ENCODE measurements around the gene FIBP.
A peak's percentile ranks its signal among the peaks of the same experiment; 100 is the strongest.

Gene FIBP

GRCh38 chr11:65885808-65886536, 2.3 kb downstream of the FIBP start:
- Histone ChIP-seq H3K4me3 (ENCODE audit: low read length) (no peak overlapping the region), H3K9ac (ENCODE audit: low read depth, low read length) (no peak overlapping the region), H3K36me3 (ENCODE audit: insufficient read depth, low read length) (peaks cover 47% of the 10 kb centered on the region), H3K9me3 (replicated peaks; ENCODE audit: low read length) (no peaks in the 10 kb centered on the region), H3K4me2 (ENCODE audit: low read length) (no peak overlapping the region), H3K4me1 (ENCODE audit: control insufficient read depth, insufficient read depth, low read length) (peaks cover 44% of the 10 kb centered on the region), H3K27me3 (ENCODE audit: control insufficient read depth, insufficient read depth, low read length) (no peaks in the 10 kb centered on the region)

GRCh38 chr11:65885231-65885630, 3.0 kb downstream of the FIBP start:
- no peaks in the 10 kb centered on the region for H3K27me3 ChIP-seq (ENCODE audit: control insufficient read depth, insufficient read depth, low read length)
- H3K4me3 ChIP-seq (ENCODE audit: low read length): no peak overlapping the region
- H3K4me1 ChIP-seq (ENCODE audit: control insufficient read depth, insufficient read depth, low read length): peaks cover 45% of the 10 kb centered on the region
- no peaks in the 10 kb centered on the region for H3K9me3 ChIP-seq (replicated peaks; ENCODE audit: low read length)
- H3K9ac ChIP-seq (ENCODE audit: low read depth, low read length): no peak overlapping the region
- H3K4me2 ChIP-seq (ENCODE audit: low read length): no peak overlapping the region
- peaks cover 47% of the 10 kb centered on the region for H3K36me3 ChIP-seq (ENCODE audit: insufficient read depth, low read length)

GRCh38 chr11:65884716-65885092, 3.6 kb downstream of the FIBP start:
- peaks cover 39% of the 10 kb centered on the region for H3K4me1 ChIP-seq (ENCODE audit: control insufficient read depth, insufficient read depth, low read length)
- no peaks in the 10 kb centered on the region for H3K9me3 ChIP-seq (replicated peaks; ENCODE audit: low read length)
- peak overlapping the region; percentile 7 for H3K4me2 ChIP-seq (ENCODE audit: low read length)
- H3K36me3 ChIP-seq (ENCODE audit: insufficient read depth, low read length): peaks cover 47% of the 10 kb centered on the region
- H3K4me3 ChIP-seq (ENCODE audit: low read length): no peak overlapping the region
- H3K9ac ChIP-seq (ENCODE audit: low read depth, low read length): no peak overlapping the region
- no peaks in the 10 kb centered on the region for H3K27me3 ChIP-seq (ENCODE audit: control insufficient read depth, insufficient read depth, low read length)

GRCh38 chr11:65883786-65884715, 4.2 kb downstream of the FIBP start:
- Histone ChIP-seq H3K9me3 (replicated peaks; ENCODE audit: low read length) (no peaks in the 10 kb centered on the region), H3K4me2 (ENCODE audit: low read length) (peak overlapping the region; percentile 7), H3K4me1 (ENCODE audit: control insufficient read depth, insufficient read depth, low read length) (peaks cover 33% of the 10 kb centered on the region), H3K4me3 (ENCODE audit: low read length) (no peak overlapping the region), H3K27me3 (ENCODE audit: control insufficient read depth, insufficient read depth, low read length) (no peaks in the 10 kb centered on the region), H3K36me3 (ENCODE audit: insufficient read depth, low read length) (peaks cover 47% of the 10 kb centered on the region), H3K9ac (ENCODE audit: low read depth, low read length) (no peak overlapping the region)

- Histone ChIP-seq H3K4me3 (ENCODE audit: low read length) (no peak overlapping the region), H3K9ac (ENCODE audit: low read depth, low read length) (no peak overlapping the region), H3K4me1 (ENCODE audit: control insufficient read depth, insufficient read depth, low read length) (peaks cover 28% of the 10 kb centered on the region), H3K9me3 (replicated peaks; ENCODE audit: low read length) (no peaks in the 10 kb centered on the region), H3K4me2 (ENCODE audit: low read length) (no peak overlapping the region), H3K27me3 (ENCODE audit: control insufficient read depth, insufficient read depth, low read length) (no peaks in the 10 kb centered on the region), H3K36me3 (ENCODE audit: insufficient read depth, low read length) (peaks cover 47% of the 10 kb centered on the region)
Measured at GRCh38 chr11:65883058-65883761, 5.1 kb downstream of the FIBP start.

GRCh38 chr11:65882120-65883057, 5.9 kb downstream of the FIBP start:
- H3K27me3 ChIP-seq (ENCODE audit: control insufficient read depth, insufficient read depth, low read length): no peaks in the 10 kb centered on the region
- no peak overlapping the region for H3K4me3 ChIP-seq (ENCODE audit: low read length)
- H3K36me3 ChIP-seq (ENCODE audit: insufficient read depth, low read length): peaks cover 47% of the 10 kb centered on the region
- no peak overlapping the region for H3K9ac ChIP-seq (ENCODE audit: low read depth, low read length)
- peaks cover 25% of the 10 kb centered on the region for H3K4me1 ChIP-seq (ENCODE audit: control insufficient read depth, insufficient read depth, low read length)
- no peak overlapping the region for H3K4me2 ChIP-seq (ENCODE audit: low read length)
- no peaks in the 10 kb centered on the region for H3K9me3 ChIP-seq (replicated peaks; ENCODE audit: low read length)

- Histone ChIP-seq H3K27me3 (ENCODE audit: control insufficient read depth, insufficient read depth, low read length) (no peaks in the 10 kb centered on the region), H3K4me3 (ENCODE audit: low read length) (no peak overlapping the region), H3K9me3 (replicated peaks; ENCODE audit: low read length) (no peaks in the 10 kb centered on the region), H3K4me1 (ENCODE audit: control insufficient read depth, insufficient read depth, low read length) (peaks cover 14% of the 10 kb centered on the region), H3K9ac (ENCODE audit: low read depth, low read length) (no peak overlapping the region), H3K36me3 (ENCODE audit: insufficient read depth, low read length) (peaks cover 44% of the 10 kb centered on the region), H3K4me2 (ENCODE audit: low read length) (no peak overlapping the region)
Measured at GRCh38 chr11:65880844-65881421, 7.3 kb downstream of the FIBP start.

- peaks cover 14% of the 10 kb centered on the region for H3K4me1 ChIP-seq (ENCODE audit: control insufficient read depth, insufficient read depth, low read length)
- H3K4me2 ChIP-seq (ENCODE audit: low read length): no peak overlapping the region
- no peaks in the 10 kb centered on the region for H3K27me3 ChIP-seq (ENCODE audit: control insufficient read depth, insufficient read depth, low read length)
- no peak overlapping the region for H3K9ac ChIP-seq (ENCODE audit: low read depth, low read length)
- no peak overlapping the region for H3K4me3 ChIP-seq (ENCODE audit: low read length)
- peaks cover 35% of the 10 kb centered on the region for H3K36me3 ChIP-seq (ENCODE audit: insufficient read depth, low read length)
- H3K9me3 ChIP-seq (replicated peaks; ENCODE audit: low read length): no peaks in the 10 kb centered on the region
Measured at GRCh38 chr11:65880027-65880426, 8.2 kb downstream of the FIBP start.

- H3K4me3 ChIP-seq (ENCODE audit: low read length): no peak within 1 kb of the TSS
- H3K27me3 ChIP-seq (ENCODE audit: control insufficient read depth, insufficient read depth, low read length): no peaks in the 10 kb centered on the region
- H3K9me3 ChIP-seq (replicated peaks; ENCODE audit: low read length): no peaks in the 10 kb centered on the region
- H3K4me1 ChIP-seq (ENCODE audit: control insufficient read depth, insufficient read depth, low read length): peaks cover 10% of the 10 kb centered on the region
- no peak within 1 kb of the TSS for H3K4me2 ChIP-seq (ENCODE audit: low read length)
- peaks cover 32% of the 10 kb centered on the region for H3K36me3 ChIP-seq (ENCODE audit: insufficient read depth, low read length)
- H3K9ac ChIP-seq (ENCODE audit: low read depth, low read length): no peak within 1 kb of the TSS
Measured at GRCh38 chr11:65879617-65880016, 8.7 kb downstream of the FIBP start, which contains the start of gene CTSW. TSS of gene CTSW (plus strand) at chr11:65879837. CDS start at chr11:65879855, 18 bp downstream.

- H3K4me2 ChIP-seq (ENCODE audit: low read length): peak overlapping the region; percentile 93
- H3K9me3 ChIP-seq (replicated peaks; ENCODE audit: low read length): no peaks in the 10 kb centered on the region
- H3K9ac ChIP-seq (ENCODE audit: low read depth, low read length): peak overlapping the region; percentile 92
- H3K36me3 ChIP-seq (ENCODE audit: insufficient read depth, low read length): peaks cover 27% of the 10 kb centered on the region
- H3K4me1 ChIP-seq (ENCODE audit: control insufficient read depth, insufficient read depth, low read length): peaks cover 26% of the 10 kb centered on the region
- H3K4me3 ChIP-seq (ENCODE audit: low read length): peak overlapping the region; percentile 81
- no peaks in the 10 kb centered on the region for H3K27me3 ChIP-seq (ENCODE audit: control insufficient read depth, insufficient read depth, low read length)
Measured at GRCh38 chr11:65873318-65874156, 14.7 kb downstream of the FIBP start.
